GM19438 (cell line): ENCODE measurements around the gene DIO2.

Experiments used
- ATAC-seq: cut with Tn5 transposase; IDR thresholded peaks from one replicate; pipeline ENCODE4 v1.9.1; 2021; ENCODE audit warnings: low read depth; ENCODE audit not compliant: unreplicated experiment

DIO2 gene

DNA sequence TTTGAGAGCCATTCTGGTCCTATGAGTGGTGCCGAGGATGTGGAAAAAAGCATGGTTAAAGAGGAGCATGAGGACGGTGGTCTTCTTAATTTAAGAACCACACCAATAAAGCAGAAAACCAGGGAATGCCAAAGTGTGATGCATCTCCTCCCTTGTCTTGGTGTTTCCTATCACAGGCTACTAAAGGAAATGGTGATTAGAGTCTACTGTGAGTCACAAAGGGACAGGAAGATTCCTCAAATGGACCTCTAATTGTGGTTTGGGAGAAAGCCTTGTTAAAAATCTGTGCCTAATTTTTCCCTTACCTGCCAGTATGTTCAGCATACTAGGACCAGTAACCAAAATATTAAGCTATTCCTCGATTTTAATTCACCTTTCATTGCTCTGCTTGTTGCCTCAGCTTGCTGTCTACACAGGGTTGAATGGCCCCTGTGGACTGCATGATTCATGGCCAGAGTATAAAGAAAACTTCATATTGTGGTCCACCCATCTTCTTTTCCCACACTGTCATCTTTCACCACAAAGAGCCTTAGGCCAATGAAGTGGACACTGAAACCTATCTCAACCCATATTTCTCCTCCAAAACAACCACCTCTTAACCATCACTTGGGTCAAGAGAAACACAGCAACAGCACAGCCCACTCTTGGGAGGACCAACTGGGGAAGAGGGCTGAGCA is 38.8 kb downstream of the DIO2 start:
- no peak for ATAC-seq

DNA sequence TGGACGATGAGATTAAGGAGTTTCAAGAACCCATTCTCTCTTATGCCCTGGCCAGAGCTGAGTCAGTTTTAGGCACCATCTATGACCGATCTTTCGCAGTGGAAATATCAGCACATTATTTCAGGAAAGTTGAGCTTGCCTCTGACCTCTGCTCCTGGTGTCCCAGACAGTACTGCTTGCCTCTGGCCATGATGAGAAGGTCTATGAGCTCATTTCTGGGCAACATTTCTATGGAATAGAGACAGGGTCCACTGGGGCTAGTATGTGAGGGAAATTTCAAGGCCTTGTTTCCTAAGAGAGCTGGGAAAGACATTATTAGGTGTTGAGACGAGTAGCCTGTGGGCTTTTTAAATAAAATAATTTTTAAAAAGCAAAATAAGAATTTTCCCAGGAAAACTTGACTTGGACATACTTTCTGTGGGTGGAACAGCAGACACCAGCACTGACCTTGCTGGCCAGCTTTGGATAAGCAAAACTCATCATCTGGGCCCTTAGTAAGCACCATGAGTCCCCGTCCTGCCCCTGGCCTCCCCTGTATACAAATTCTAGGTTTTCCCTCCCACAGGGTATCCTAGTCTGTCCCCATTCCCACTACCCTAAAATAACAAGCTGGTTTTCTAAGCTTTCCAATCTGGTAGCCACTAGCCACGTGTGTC is 43.4 kb downstream of the DIO2 start:
- ATAC-seq: no peak

GRCh38 chr14:80164991-80165721 is 46.1 kb downstream of the DIO2 start:
- no peak for ATAC-seq

GRCh38 chr14:80152763-80153162 is 58.5 kb downstream of the DIO2 start:
- ATAC-seq: no peak

GRCh38 chr14:80152166-80152565 is 59.1 kb downstream of the DIO2 start:
- no peak for ATAC-seq

GRCh38 chr14:80150301-80150700 is 61.0 kb downstream of the DIO2 start:
- no peak for ATAC-seq
